Cardiac septum (tissue), 1 donor: ENCODE data around the gene PRDM1. TPM values are rescaled to one million over a fixed set of nuclear protein-coding genes. Genes with fewer than 3 reads are reported as not detected.

ENCODE experiments used
- DNase-seq: peaks from one replicate; pipeline ENCODE4 v3.0.0-alpha.2; 2020; ENCODE audit warnings: low spot score
- intact Hi-C: fragments of 100-400 bp; cut with DNase I; formaldehyde crosslinking; loops from one replicate; pipeline ENCODE4 v1.14.0; 2022
- long read RNA-seq: library from polyadenylated mRNA; unstranded; transcript quantifications from one replicate; pipeline ENCODE4 v2.0.0, GENCODE V29; 2021
- total RNA-seq: library from RNA; stranded (reverse); fragmentation: NEBNext Ultra II Directional; extraction: Animal tissue kit (Norgen Biotek cat#: 25700); gene quantifications from one replicate; pipeline ENCODE4 v1.2.1, GENCODE V29; 2021
- donor health status: DM: no; HTN: no; CAD: no.

PRDM1 gene
- total RNA-seq = 2.0 TPM
- long read RNA-seq, full-length matches to known transcripts = 1 of 2 reads
- long read RNA-seq, partial matches to known transcripts = 1 of 2 reads
- long read RNA-seq, other reads (novel, unspliced or antisense) = 0 of 2 reads

GRCh38 chr6:106085984-106086813, at the start of gene PRDM1:
PRDM1 (plus strand) TSS chr6:106086336; CDS start chr6:106086554, 218 bp downstream.
- intact Hi-C loops = loop anchor here (5.0 kb wide), 2 partner anchors 94 to 599 kb away; no protein-coding TSS in a partner anchor
- peak; percentile 96 for DNase-seq

GRCh38 chr6:106037060-106037459, 49.1 kb upstream of the PRDM1 start:
- intact Hi-C loops = no loop called here
- DNase-seq = no peak

- DNase-seq = no peak
- intact Hi-C loops = no loop called here
Observed at GRCh38 chr6:106039897-106040592, 46.1 kb upstream of the PRDM1 start.

DNA sequence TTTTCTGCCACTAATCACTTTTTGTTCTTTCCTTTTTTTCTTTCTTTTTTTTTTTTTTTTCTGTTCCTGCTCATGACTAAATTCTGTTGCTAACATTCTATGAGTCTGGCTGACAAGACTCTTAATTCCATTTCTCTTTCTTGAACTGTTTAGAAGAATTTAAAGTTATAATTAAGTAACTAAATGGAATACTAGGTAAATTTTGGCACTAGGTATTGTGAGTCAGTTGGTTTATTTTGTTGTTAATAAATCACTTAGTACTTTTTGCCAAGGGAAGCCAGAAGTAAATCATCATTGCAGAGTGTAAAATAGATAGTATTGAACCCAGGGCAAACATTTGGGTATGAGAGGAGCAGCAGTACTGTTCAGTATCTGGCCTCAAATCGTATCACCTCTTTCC, 42.0 kb upstream of the PRDM1 start:
- no peak for DNase-seq
- intact Hi-C loops = no loop called here

DNA sequence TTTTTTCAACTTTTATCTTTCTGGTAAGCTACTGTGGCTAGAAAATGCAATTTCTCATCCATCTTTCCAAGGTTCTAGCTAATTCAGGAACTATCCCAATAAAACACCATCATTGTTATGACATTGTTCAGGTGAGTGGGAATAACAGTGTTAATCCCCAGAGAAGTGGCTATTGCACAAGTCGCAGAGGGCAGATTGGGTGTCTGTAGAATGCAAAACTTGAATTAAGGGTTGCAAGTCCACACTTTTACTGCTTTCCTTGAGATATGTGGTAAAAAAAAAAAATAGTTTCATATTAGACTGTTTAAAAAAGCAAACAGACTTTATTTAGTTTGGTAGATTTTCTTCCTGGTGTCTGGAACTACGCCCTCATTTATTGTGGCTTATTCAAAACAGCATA, 41.1 kb upstream of the PRDM1 start:
- no peak for DNase-seq

DNA sequence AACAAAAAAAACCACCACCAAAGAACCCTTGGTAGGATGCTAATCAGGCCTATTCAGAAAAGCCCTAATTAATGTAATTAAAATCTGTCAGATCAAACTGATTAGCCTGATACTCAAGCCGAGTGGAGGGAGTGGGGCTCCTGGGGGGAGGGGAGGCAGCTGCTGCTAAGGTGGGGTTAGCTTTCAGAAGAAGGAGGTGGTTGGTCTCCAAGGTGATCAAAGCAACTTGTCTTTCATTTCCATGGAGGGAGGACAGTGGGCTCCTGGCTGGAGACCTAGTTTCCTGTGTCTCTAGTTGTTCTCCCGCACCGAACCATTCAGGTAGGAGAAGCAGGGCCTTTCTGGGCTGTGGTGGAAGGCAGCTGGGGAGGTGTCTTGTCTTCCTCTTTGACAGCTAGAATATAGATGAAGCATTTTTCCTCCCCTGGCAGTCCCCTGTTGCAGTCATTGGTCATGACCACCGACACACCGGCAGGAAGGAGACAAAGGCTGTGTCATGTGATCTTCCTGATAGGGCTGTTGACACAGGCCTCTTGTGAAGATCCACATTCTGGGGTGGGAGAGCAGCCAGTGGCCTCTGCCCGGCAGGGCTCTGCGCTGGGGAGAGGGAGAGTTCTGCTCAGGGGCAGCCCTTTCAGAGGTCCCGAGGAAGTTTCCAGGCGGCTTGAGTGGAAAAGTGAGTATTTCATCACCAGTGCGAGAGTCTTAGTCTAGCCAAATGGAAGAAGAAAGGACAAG, 39.9 kb upstream of the PRDM1 start:
- DNase-seq = no peak
- intact Hi-C loops = no loop called here

More for the DNA sequence above, 41.1 kb upstream of the PRDM1 start:
- intact Hi-C loops = no loop called here

DNA sequence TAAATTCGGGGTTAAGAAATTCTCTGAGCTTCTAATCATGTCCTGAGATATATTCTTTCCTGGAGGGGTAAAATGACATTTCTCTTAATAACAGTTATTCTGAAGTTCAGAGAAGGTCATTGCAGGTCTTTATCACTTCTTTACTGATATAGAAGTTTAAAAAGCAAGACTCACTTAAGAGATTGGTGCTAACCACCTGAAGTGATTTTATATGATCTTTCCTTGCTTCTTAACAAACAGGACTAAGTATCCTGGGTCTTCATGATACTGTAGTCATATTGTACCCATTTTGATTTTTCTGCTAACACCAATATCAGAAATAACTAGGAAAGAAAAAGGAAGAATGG, 39.3 kb upstream of the PRDM1 start:
- intact Hi-C loops = no loop called here
- no peak for DNase-seq

- intact Hi-C loops = no loop called here
- no peak for DNase-seq
Observed at GRCh38 chr6:106048336-106048735, 37.8 kb upstream of the PRDM1 start.

DNA sequence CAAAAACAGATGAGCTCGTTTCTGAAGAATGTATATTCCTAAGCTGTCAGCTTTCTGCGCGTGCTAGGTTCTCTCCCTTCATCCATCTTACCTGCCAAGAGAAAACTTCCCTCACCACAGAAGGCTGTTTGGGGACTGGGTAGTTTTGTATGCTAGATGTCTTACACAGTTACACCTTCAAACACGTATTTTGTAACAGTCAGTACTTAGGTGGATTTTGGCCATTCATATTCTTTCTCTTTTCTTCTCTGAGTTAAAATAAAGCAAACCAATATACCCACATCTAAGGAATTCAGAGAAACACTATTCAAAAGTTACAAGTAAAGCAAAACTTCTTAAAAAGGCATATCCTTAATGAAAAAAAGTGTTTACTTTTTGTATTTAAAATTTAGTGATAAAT, 35.6 kb upstream of the PRDM1 start:
- intact Hi-C loops = no loop called here
- no peak for DNase-seq

DNA sequence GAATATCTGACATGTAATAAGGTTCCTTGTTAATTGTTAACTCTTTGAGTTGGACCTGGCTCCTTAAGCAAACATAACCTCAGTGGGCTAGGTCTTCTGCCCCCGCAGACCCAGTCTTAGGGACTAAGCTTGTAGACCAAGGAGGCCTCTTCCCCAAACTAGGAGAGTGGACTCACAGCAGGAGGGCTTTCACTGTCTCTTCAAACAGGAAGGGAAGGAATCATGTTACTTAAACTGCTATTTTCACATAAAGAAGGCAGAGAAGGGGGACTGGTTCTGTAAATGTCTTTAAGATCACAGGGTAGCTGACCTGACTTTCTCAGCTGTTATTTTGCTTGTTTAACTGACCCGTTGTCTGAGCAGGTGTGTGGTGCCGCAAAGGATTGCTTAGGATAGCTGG, 34.9 kb upstream of the PRDM1 start:
- no peak for DNase-seq
- intact Hi-C loops = no loop called here

- intact Hi-C loops = no loop called here
- DNase-seq = no peak
Observed at GRCh38 chr6:106053484-106054205, 32.5 kb upstream of the PRDM1 start.

DNA sequence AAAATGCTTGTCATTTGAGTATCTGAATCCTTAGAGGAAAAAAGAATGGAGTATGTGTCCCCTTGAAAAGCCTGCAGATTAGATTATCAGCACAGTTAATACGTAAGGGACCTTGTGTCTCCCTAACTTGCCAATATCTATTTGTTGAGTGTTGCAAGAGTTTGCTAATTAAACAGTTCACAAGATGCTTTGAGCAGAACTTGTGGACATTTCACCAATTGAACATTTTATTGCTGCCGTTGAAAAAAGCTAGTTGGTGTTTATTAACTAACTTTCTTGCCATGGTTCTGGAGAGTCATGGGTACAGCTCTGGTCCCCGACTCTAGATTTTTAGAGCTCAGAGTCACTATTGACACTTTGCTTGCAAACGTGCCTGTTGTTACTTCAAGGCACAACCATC, 30.6 kb upstream of the PRDM1 start:
- intact Hi-C loops = no loop called here
- no peak for DNase-seq

- intact Hi-C loops = no loop called here
- no peak for DNase-seq
Observed at GRCh38 chr6:106056060-106056745, 29.9 kb upstream of the PRDM1 start.

- no peak for DNase-seq
- intact Hi-C loops = no loop called here
Observed at GRCh38 chr6:106056746-106057390, 29.3 kb upstream of the PRDM1 start.

DNA sequence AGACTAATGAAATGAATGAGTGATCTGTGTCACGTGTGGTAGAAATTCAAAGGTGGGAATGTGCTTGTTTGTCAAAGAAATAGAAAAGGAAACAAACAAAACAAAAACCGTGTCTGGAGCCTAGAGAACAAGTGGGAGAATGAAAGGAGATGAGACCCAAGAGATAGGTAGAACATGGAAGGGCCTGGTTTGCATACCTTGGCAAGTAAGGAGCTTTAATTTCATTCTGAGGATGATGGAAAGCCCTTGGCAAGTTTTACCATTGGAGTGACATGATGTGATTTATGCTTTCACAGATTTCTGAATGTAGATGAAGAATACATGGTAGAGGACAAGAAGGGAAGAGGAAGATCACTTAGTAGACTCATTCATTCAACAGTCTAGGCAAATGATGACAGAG, 26.8 kb upstream of the PRDM1 start:
- no peak for DNase-seq
- intact Hi-C loops = no loop called here

DNA sequence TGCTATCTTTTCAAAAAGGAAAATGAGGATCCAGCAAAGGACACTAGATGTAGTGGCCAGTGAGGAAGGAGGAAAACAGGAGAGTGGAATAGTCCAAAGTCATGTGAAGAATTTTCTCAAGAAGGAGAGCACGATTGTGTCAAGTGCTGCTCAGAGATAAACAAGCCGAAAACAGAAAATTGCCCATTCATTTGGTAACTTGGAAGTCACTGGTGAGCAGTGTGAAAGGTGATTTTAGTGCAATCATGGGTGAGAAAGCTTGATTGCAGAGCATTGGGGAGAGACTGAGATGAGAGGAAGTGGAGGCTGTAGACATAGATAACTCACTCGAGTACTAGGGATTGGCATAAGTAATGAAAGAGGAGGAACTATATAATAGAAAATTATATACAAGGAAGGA, 26.0 kb upstream of the PRDM1 start:
- intact Hi-C loops = no loop called here
- no peak for DNase-seq

- no peak for DNase-seq
- intact Hi-C loops = no loop called here
Observed at GRCh38 chr6:106063448-106063850, 22.7 kb upstream of the PRDM1 start.

DNA sequence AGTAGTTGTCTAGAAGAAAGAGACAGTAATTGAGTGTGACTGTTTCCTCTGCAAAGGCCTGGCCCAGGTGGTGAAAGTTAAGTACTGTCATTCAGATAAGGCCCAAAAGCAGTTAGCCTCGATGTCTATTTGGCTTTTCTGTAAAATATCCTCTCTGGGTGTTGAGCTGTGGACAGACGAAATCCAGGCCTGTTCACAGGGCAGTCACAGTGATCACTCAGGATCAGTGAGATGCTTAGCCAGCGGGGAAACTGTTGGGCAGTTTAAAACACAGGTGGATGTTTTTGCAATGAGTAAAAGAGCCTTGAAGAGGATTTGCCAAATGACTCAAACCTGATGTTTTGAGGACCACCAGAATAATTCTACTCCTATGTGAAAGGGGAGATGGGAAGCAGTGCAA, 22.0 kb upstream of the PRDM1 start:
- intact Hi-C loops = no loop called here
- DNase-seq = no peak

DNA sequence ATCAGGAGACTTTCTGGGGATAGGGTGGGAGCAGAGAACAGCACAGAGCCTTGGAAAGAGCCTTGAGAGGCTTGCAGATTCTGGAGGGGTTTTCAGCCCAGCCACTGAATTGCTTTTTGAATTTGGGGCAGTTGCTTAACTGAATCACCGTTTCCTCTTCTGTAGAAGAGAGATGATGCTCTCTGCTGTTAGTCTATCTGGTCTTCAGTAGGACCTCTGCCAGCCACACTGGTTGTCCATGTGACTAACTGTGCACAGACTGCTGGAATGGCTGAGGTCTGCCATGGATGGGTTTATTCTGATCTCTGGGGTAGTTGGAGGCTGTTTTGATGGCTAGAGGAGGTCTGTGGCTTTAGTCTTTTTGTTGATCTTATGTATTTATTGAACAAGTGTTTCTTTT, 21.4 kb upstream of the PRDM1 start:
- intact Hi-C loops = no loop called here

More for the DNA sequence above, 21.4 kb upstream of the PRDM1 start:
- DNase-seq = no peak
